Uterus (tissue), 4 donors: Measurements from ENCODE around the gene FBH1. TPM values are rescaled to one million over a fixed set of nuclear protein-coding genes. Genes with fewer than 3 reads are reported as not detected.
"Not testable (repeated sequence)": the region's sequence is repeated elsewhere in the genome, so short reads cannot be mapped to it uniquely, and the experiment has no call there.

Source experiments
- DNase-seq, 2 donors: peaks; one replicate each; pipeline ENCODE4 v3.0.0-alpha.2; 2019 to 2020
- H3K27ac ChIP-seq, 2 donors: fragments of 200-600 bp; sonication (generic); 1 replicate in 1 of 2; 2 replicates in 1 of 2; pipeline ENCODE4 v1.5.1; 2016 to 2018
- H3K27me3 ChIP-seq, 2 donors: fragments of 200-600 bp; sonication (generic); one replicate each; pipeline ENCODE4 v1.5.1; 2018 to 2019; ENCODE audit warnings: control low read depth in 1 of 2
- H3K36me3 ChIP-seq, 2 donors: fragments of 200-600 bp; sonication (generic); one replicate each; pipeline ENCODE4 v1.5.1; 2019; ENCODE audit warnings: control low read depth in 1 of 2
- H3K4me1 ChIP-seq, 2 donors: fragments of 200-600 bp; sonication (generic); one replicate each; pipeline ENCODE4 v1.5.1; 2018 to 2019; ENCODE audit warnings: control low read depth in 1 of 2
- H3K4me3 ChIP-seq, 2 donors: fragments of 200-600 bp; sonication (generic); 1 replicate in 1 of 2; 2 replicates in 1 of 2; pipeline ENCODE4 v1.5.1; 2018 to 2019; ENCODE audit warnings: mild to moderate bottlenecking in 1 of 2
- H3K9me3 ChIP-seq, 2 donors: fragments of 200-600 bp; sonication (generic); one replicate each; pipeline ENCODE4 v1.5.1; 2019; ENCODE audit warnings: control low read depth in 1 of 2
- POLR2A ChIP-seq, 2 donors: fragments of 450-650 bp; IDR thresholded peaks; one replicate each; pipeline ENCODE4 v1.6.1; 2016; ENCODE audit warnings: antibody characterized with exemption in 2 of 2, mild to moderate bottlenecking in 1 of 2, moderate library complexity in 1 of 2
- intact Hi-C: fragments of 100-400 bp; cut with DNase I; formaldehyde crosslinking; loops from one replicate; pipeline ENCODE4 v1.15.1; 2023; ENCODE audit warnings: low total_unique reads
- total RNA-seq, 4 donors: library from RNA; depleted of rRNA in 3 of 4; stranded (reverse); fragments of >200 nt in 3 of 4; gene quantifications; one replicate each; pipeline versions ENCODE4 v1.1.0 to v1.2.4, GENCODE V29; 2014 to 2023
- TF ChIP-seq, protein P1 (sequence below), 4 experiments: fragments of 200-600 bp in 2 of 4; fragments of 450-650 bp in 2 of 4; sonication (generic) in 2 of 4; IDR thresholded peaks; one replicate each; pipeline ENCODE4 v1.5.1; 2016 to 2019; ENCODE audit warnings: antibody characterized with exemption in 4 of 4, mild to moderate bottlenecking in 2 of 4, moderate library complexity in 1 of 4
- donor health status: DM: yes; HTN: yes; CAD: no.

FBH1 gene
- total RNA-seq, 4 donors from 2014 or later, result 55.0 to 119 (median 85.8) TPM

DNA sequence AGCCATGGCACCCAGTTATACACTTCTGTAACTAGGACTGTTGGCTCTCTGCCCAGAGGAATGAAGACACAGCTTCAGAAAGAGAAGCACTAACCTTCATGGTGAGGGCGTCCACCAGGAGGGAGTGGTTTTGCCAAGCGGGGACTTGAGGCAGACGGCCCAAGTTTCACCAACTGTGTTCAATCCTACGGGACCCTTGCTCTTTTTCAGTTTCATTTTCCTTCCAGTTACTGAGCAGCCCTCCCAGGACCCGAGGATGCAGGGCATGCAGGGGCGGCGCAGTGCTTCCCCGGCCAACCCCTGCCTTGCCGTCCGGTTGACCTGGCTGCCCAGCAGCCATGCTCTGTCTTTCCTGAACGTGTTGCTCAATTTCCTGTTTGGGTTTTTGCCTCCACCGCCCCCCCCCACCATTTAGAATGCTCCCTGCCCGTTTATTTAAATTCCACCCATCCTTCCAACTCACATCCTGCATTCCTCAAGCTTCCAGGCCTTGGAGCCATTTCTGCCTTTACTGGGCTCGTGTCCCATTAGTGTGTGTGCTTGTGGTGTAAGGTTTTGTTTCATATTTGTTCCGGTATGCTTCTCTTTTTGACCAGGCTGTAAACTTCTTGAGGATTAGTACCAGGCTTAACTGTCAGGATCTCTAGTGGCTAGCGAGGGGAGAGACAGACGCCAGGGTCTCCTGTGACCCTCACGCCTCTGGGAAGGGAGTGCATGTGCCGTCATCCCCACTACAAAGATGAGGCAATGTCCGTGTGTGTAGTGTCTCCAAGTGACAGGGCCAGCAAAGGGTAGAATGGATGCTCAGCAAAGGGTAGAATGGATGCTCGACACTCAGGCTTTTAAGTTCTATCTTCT lies 55.7 kb downstream of the FBH1 start:
- peak; percentile 81 to 86 for DNase-seq
- intact Hi-C loops, result no loop called here
- Histone ChIP-seq H3K27me3 (no peaks in the 10 kb centered on the region), H3K4me3 (peak overlapping the region; percentile 7 to 29), H3K27ac (peak overlapping the region; percentile 96 to 98), H3K4me1 (peaks cover 6 to 19% of the 10 kb centered on the region in 2 donors), H3K9me3 (no peaks in the 10 kb centered on the region), H3K36me3 (no peaks in the 10 kb centered on the region)
- peak in 1 of 2 donors; percentile 31 for TF ChIP-seq POLR2A (IDR thresholded peaks at IDR 0.05)
- TF ChIP-seq, protein P1, sequence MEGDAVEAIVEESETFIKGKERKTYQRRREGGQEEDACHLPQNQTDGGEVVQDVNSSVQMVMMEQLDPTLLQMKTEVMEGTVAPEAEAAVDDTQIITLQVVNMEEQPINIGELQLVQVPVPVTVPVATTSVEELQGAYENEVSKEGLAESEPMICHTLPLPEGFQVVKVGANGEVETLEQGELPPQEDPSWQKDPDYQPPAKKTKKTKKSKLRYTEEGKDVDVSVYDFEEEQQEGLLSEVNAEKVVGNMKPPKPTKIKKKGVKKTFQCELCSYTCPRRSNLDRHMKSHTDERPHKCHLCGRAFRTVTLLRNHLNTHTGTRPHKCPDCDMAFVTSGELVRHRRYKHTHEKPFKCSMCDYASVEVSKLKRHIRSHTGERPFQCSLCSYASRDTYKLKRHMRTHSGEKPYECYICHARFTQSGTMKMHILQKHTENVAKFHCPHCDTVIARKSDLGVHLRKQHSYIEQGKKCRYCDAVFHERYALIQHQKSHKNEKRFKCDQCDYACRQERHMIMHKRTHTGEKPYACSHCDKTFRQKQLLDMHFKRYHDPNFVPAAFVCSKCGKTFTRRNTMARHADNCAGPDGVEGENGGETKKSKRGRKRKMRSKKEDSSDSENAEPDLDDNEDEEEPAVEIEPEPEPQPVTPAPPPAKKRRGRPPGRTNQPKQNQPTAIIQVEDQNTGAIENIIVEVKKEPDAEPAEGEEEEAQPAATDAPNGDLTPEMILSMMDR (IDR thresholded peaks at IDR 0.05), result no peak

DNA sequence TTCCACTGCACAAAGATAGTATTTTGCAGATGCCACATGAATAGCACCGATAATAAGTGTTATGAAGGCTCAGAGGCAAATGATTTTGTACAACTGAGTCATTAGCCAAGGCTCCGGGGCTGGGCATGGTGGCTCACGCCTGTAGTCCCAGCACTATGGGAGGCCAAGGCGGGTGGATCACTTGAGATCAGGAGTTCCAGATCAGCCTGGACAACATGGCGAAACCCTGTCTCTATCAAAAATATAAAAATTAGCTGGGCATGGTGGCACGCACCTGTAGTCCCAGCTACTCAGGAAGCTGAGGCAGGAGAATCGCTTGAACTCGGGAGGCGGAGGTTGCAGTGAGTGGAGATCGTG lies 56.4 kb downstream of the FBH1 start:
- H3K4me1 ChIP-seq, result peaks cover 6 to 19% of the 10 kb centered on the region in 2 donors
- H3K36me3 ChIP-seq, H3K9me3 ChIP-seq, DNase-seq, H3K27me3 ChIP-seq, H3K4me3 ChIP-seq, intact Hi-C loops: not testable (repeated sequence)
- peak overlapping the region; percentile 96 to 98 for H3K27ac ChIP-seq

DNA sequence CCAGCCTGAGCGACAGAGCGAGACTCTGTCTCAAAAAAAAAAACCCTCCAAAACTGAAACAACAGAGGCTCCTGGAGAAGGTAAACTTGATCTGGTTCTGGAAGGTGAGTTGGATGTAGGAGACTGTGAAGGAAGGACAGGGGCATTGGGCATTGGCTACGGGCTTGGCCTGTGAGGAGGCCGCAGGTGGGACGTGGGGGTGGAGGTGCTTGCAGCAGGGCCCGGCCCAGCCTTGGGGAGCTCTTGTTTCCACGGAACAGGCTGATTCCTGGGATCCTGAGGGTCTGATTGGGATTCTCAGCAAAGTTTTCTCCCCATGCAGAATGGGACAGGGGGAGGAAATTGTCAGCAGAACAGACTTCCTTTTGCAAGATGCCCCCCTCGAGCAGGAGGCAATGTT lies 56.7 kb downstream of the FBH1 start:
- TF ChIP-seq, protein P1 (IDR thresholded peaks at IDR 0.05), result no peak
- no peak for TF ChIP-seq POLR2A (IDR thresholded peaks at IDR 0.05)
- peak overlapping the region; percentile 96 to 98 for H3K27ac ChIP-seq
- no peak for DNase-seq
- H3K4me1 ChIP-seq, result peaks cover 6 to 19% of the 10 kb centered on the region in 2 donors
- intact Hi-C loops, result no loop called here
- no peaks in the 10 kb centered on the region for H3K9me3 ChIP-seq
- no peaks in the 10 kb centered on the region for H3K36me3 ChIP-seq
- no peaks in the 10 kb centered on the region for H3K27me3 ChIP-seq
- no peak overlapping the region for H3K4me3 ChIP-seq

DNA sequence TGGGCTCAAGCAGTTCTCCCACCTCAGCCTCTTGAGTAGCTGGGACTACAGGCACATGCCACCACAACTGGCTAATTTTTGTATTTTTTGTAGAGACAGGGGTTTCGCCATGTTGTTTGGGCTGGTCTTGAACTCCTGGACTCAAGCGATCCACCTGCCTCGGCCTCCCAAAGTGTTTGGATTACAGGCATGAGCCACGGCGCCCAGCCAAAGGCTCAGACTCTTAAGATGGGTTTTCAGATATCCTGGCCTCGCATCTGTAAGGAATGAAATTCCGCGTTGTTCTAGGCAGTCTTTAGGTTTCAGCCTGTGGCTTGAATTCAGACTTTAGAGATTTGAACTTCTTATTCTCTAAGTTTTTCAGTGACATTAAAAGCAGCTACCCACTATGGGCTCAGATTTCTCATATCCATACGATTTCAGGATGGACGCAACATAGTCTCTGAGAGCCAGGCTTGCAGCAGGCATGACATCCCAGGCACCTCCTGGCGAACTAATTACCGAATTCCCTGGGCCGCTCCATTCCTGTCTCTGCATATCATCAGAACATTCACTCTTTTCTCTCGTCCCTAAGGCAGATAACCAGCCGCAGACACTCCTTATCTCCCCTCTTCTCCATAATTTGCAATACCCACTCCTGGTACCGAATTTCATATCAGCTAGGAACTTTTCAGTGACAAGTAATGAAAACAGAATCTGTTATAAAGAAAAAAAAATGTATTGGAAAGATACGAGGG lies 57.6 kb downstream of the FBH1 start:
- no peak overlapping the region for H3K4me3 ChIP-seq
- DNase-seq, result no peak
- H3K9me3 ChIP-seq, result no peaks in the 10 kb centered on the region
- peak overlapping the region in 1 of 2 donors; percentile 98 for H3K27ac ChIP-seq
- peaks cover 6 to 19% of the 10 kb centered on the region in 2 donors for H3K4me1 ChIP-seq
- H3K36me3 ChIP-seq, result no peaks in the 10 kb centered on the region
- intact Hi-C loops, result no loop called here
- TF ChIP-seq, protein P1 (IDR thresholded peaks at IDR 0.05), result no peak
- TF ChIP-seq POLR2A (IDR thresholded peaks at IDR 0.05), result no peak
- H3K27me3 ChIP-seq, result no peaks in the 10 kb centered on the region

DNA sequence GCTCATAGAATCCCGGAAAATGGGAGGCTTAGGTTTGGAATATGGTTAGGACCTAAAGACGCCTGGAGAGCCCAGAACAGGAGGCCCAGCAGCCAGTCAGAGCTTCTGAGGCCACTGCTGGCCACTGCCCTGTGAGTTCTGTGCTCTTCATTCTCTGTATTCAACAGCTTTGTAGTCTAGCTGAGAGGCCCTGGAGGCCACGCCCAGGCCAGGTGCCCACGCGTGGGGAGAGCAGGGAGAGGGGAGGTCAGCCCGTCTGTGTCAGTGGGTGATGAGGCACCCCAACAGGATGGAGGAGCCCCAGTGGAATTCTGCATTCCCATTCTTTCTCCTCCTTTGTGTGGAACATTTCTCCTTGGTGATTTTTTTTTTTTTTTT lies 58.2 kb downstream of the FBH1 start:
- H3K4me3 ChIP-seq, result no peak overlapping the region
- peak overlapping the region in 1 of 2 donors; percentile 22 for H3K27ac ChIP-seq
- intact Hi-C loops, result no loop called here
- DNase-seq, result no peak
- H3K9me3 ChIP-seq, result no peaks in the 10 kb centered on the region
- no peak for TF ChIP-seq POLR2A (IDR thresholded peaks at IDR 0.05)
- H3K4me1 ChIP-seq, result peaks cover 6 to 19% of the 10 kb centered on the region in 2 donors
- no peaks in the 10 kb centered on the region for H3K27me3 ChIP-seq
- H3K36me3 ChIP-seq, result no peaks in the 10 kb centered on the region
